CD4-positive, alpha-beta T cell treated with Interleukin-6 for 4 hours (primary cell): ENCODE measurements around the gene KIF17.
"Not testable (repeated sequence)": the region's sequence is repeated elsewhere in the genome, so short reads cannot be mapped to it uniquely, and the experiment has no call there.

Source experiments
- DNase-seq: peaks from one replicate; pipeline ENCODE4 v3.0.0-alpha.2; 2020; ENCODE audit warnings: mixed read lengths

Gene KIF17

DNA sequence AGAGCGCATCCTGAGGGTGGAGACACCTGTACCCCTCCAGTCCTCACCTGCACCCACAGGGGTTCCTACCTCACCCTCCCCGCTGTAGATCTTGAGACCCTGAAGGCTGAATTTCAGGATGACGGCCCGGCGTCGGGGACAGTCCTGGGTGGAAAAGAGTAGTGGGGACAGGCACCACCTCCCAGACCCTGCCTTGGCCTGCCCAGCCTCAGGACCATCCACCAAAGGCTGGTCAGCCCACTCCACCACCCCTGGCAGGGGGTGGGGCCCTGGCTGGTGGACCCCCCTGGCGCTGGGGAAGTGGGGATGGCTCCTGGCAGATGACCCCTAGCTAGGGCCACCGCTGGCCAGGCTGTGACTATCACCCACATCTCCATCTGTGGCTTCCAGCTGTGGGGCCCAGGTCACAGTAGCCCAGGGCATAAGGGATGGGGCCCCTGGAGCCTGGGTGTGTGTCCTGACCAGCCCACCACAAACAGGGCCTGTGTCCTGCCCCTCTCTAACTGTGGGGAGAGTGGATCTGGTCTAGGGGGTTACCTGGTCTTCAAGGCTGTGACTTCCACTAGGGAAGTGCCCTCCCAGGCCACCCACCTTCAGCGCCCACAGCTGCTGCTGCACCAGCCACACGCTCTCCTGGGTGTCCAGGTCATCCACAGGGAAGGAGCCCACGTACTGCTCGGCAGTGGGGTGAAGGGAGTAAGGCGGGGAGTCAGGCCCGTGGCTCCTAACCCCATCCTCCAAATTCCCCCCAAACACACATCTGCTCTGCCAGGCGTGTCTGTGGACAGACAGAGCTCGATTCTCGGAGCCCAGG lies 9.3 kb upstream of the KIF17 start:
- no peak for DNase-seq

DNA sequence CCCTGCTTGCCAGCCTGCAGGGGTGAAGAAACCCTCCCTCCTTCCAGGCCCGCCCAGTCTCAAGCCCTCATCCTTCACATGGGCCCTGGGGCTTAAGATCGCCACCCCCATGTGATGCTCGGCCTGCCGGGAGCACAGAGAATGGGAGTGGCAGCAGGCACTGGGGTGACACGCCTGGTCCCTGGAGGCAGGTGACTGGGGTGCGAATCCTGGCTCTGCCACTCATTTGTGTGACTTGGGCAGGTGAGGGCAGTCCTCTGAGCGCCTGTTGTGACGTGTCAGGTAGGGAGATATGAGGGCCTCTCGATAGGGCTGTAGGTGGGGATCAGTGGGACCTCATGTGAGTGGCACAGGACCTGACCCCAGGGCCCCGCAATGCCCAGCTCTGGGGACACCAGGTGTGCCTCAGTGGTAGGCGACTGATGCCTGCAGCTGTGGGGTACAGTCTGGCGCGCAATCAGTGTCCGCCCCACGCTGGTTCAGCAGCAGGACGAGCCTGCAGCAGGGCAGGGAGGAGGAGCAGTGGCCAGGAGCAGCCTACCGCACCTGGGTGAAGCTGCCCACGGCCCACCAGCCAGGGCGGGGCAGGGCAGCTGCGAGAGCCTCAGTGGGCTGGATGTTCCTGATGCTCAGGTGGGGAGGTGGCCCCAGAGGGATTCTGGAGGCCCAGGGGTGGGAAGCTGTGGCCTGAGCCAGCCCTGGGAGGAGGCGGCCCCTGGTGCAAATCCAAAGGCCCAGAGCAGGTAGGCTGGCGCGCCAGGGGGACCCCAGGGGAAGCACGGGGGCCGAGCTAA lies 8.5 kb upstream of the KIF17 start:
- DNase-seq, result no peak

DNA sequence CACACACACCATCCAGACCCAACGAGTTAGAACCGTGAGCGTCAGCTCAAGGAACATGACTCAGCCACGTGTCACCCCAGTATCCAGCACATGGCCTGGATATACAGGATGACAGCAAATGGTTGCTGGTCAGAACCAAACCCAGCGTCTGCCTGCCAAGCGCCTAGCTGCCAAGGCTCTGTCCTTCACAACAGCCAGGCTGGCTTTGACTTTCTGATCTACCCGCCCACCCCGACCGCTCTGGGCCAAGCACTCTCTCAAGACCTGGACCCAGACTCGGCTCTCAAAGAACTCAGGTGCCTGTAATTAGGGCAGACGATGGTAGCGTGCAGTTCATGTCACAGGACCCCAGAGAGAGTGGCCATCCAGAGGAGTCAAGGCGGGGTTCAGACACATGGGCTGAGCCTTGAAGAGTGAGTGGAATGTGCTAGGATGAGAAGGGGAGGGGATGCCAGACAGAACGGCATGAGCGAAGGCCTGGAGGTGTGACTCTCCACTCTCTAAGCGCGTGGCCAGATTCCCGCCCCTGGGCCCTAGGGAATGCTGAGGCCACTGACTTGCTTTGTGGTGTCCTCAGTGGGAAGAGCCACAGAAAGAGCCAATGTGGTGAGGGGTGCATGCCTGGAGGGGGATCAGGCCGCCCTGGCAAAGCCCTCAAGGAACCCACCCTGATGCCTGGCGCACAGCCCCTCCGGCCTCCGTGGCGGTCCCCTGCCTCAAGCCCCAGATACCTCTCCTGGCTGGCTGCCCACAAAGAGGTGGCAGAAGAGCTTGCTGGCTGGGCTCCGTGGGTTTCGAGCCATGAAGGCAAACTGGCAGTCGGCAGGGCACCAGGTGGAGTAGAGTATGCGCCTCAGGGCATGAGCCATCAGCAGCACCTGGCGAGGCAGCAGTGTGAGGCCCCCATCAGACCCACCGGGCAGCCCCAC lies 7.6 kb upstream of the KIF17 start:
- DNase-seq, result no peak

DNA sequence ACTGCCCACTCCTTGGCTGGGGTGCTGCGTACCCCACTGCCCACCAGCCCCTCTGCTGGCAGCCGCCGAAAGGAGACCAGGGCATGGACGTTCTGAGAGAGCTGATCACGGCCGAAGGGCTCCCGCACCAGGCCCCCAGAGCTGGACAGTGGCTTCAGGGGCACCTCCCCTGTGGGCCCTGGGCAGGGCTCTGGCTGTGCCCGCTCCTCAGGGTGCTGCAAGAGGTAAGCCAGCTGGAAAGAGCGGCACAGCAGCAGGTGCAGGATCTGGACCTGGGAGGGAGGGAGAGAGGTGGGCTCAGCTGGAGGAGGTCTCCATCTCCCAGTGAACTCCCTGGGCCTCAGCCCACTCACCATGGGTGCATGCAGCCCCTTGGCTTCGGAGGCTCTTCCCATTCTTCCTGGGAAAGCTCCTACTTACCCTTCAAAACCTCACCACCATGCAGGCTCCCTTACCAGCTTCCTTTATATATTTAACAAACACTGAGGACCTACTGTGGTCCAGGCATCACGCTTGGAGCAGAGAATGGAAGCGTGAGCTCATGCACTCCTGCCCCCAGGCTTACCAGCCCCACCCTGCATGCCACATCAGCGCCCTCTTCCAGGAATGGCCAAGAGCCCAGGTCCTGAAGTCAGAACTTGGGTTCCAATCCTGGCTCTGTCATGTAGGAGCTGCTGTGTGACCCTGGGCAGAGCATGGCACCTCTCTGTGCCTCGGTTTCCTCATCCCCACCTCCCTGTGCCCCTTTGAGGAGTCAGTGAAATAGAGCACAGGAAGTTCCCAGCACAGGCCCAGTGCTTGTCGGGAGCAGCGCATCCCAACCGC lies 6.8 kb upstream of the KIF17 start:
- DNase-seq, result no peak

DNA sequence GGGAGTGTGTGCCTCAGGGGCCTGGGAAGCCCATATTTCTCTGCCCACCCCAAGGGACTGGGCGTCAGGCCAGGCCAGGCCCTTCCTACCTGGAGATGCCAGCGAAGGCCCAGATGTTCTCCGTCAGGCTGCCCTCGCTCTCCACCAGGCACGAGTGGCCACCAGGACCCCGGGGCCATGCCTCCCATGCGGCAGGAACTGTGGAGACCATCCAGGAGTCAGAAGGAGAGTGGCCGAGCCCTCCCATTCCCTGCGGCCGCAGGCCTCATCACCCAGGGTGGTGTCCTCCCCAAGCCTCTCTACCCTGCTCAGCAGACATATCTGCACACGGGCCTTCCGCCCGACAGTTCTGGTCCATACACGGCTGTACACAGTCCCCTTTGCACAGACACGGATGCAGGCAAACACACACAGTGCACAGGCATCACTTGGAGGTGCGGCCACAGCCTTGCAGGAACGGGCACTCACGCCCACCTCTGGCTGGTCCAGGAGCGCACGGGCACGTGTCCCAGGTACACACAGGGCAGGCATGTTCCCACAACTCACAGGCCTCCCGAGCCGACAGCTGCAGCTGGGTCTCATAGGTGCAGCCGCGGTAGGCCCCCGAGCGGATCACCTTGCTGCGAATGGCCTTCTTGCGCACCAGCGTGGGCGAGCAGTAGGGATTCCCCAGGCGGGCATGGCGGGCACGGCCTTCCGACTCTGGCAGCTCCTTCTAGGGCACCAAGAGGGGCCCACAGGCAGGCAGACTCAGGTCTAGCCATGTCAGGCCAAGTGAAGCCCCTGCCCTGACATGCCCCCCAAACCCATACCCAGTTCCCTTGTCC lies 5.9 kb upstream of the KIF17 start:
- no peak for DNase-seq

DNA sequence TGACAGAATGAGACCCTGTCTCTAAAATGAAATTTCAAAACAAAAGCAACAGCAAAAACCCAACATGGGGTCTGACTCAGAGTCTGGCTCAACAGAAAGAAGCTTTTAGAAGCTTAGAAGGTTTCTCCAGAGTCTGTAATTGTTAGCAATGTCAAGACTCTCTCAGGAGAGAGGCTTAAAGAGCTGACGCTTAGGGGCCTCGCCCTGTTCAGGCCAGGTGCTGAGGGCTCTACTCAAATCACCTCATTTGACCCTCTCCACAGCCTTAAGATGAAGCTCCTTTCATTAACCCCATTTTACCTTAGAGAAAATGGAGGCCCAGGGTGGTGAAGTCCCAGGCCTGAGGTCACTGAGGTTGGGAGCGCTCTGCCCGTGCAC lies 5.3 kb upstream of the KIF17 start:
- no peak for DNase-seq

DNA sequence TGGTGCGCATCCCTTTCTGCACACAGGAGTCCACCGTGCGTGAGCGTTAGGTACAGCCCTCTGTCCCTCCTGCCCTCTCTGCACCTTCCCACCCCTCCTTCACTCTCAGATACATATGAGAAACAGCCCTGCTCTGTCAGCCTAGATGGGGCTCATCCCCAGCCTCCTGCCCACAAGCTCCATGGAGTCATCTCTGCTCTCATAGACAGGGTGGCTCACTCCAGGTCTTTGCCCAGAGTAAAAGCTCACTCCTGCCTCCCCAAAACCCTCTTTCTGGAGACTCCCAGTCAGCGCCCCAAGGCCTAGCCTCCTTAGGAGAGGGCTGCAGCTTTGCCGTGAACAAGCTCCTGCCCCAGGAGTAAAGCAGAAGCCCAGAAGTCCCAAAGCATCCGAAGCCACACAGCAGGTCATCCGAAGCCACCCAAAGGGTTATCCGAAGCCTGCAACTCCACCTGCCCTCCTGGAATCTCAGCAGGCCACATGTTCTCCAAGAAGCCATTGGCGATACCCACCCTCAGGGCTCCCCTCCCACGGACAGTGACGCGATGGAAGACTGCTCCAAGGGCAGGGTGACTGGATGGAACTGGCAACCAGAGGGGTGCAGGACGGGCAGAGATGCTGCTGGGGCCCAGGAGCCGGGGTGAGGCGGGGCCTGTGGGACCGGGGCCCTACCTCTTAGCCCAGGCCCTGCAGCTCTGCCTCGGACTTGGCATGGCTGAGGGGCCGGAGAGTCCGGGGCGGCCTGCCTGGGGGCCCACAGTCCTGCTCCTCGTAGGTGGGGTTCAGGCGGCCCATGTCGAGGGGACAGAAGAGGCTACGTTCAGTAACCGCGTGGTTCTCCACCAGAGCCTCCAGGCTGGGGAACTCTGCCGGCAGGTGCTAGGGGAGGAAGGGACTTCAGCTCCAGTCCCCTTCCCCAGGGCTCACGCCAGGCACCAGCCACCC lies 3.6 kb upstream of the KIF17 start:
- no peak for DNase-seq

DNA sequence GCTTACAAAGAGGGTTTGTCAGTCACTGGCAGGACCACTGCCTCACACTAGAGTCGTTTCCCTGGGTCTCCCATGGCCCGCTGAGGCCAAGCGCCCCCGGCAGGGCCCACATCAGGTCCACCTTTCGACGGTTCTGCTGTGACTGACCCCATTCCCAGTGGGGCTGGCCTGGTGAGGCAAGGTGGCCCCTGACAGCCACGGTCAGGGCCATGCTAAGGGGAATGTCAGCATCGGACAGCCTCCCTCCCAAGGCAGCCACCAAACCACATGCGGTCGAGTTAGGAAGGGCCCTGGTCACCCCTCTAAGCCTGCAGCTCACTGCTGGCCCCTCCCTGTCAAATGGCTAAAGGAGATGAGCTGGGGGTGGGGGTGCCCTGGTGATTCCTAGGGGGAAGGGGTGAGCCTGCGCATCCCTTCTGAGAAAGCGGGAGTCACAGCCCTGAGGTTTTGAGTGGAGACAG lies 2.9 kb upstream of the KIF17 start:
- no peak for DNase-seq

DNA sequence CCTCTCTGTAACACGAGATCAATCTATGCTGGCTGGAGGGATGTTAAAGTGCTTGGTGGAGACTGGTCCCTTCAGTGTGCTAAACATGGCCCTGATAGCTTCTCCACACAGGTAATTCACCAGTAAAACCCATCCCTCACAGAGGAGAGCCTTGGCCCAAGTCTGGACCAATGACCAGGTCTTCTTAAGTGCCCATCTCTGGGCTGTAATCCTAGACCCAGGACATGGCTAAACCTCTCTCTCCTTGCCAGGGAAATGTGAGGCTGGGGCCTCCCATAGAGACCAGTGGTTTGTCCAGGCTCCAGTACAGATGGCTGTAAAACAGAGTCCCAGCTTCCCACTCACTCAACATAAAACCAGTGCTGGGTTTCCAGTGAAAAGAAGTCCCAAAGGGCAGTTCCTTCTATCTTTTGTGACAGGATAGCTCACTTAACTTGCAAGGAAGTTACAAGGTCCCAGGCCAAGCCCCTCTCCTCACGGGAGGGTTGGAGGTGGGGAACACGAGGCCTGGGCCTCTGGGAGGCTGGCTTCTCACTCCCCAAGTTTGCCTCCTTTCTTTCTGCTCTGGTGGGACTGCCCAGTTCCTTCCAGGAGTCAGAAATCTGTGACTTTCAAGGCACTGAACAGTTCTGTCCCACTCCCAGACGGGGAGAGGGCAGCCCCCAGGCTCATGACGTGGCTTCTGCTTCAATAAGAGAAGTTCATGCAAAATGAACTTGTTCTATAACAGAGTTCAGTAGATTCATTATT lies 2.2 kb upstream of the KIF17 start:
- no peak for DNase-seq

DNA sequence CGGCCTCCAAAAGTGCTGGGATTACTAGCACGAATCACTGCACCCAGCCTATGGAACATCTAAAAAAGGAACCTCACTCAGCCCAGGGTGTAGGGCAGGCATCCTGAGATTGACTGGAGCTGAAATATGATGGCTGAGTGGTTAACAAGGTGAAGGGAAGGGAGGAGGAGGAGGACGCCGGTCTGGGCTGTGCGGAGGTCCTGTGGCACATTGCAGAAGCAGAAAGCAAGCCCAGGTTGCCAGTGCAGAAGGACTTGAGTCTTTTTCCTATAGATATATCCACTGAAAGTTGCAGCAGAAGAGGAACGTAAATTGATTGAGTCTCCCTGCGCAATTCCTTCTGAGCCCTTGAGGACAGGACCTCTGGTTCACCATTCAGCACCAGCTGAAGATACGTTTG lies 1.5 kb upstream of the KIF17 start:
- no peak for DNase-seq

DNA sequence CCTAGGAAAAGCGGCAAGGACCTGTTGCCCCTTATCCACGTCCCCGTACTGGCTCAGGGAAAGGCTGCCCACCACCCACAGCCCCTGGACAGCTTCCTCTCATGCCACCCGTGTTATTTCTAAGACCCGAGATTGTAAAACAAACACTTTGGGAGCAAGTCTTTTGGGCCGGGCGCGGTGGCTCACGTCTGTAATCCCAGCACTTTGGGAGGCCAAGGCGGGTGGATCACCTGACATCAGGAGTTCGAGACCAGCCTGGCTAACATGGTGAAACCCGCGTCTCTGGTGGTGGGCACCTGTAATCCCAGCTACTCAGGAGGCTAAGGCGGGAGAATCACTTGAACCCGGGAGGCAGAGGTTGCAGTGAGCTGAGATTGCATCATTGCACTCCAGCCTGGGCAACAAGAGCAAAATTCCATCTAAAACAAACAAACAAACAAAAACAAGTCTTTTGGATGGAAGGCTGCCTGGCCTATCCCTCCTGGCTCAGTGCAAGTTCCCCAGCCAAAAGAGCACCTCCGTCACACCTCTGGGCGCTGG lies 606 bp upstream of the KIF17 start:
- not testable (repeated sequence) for DNase-seq

DNA sequence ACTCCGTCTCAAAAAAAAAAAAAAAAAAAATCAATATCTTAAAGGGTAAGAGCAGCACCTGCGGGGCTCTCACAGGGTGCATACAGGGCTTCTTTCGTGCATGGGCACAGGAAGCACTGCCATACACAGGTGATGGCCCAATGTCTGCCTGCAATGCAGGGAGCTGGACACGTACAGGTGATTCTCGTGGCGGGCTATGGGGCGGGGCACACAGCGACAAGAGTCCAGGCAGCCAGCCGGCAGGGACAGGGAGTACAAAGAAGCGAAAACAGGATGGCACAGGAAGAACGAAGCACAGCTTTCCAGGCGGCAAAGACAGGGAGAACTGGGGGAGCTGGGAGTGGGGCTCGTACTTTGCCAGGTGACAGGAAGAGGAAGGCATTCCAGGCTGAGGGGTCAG lies 1.6 kb downstream of the KIF17 start:
- DNase-seq, result no peak

DNA sequence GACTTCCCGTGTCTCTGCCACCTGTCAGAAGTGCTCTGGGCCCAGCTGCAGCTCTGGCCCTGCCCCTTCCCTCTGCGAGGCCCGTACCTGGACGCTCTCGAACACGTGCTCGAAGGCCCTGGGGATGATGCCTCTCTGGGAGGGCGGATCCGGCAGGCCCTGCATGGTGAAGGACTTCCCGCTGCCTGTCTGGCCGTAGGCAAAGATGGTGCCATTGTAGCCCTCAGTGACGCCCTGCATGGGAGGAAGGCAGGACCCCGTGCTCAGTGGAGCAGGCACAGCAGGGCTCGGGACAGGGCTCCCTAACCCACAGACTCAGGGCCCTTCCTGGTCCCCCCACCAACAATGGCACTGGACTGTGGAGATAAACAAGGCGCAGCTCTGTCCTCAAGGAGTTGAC lies 2.4 kb downstream of the KIF17 start:
- DNase-seq, result no peak

DNA sequence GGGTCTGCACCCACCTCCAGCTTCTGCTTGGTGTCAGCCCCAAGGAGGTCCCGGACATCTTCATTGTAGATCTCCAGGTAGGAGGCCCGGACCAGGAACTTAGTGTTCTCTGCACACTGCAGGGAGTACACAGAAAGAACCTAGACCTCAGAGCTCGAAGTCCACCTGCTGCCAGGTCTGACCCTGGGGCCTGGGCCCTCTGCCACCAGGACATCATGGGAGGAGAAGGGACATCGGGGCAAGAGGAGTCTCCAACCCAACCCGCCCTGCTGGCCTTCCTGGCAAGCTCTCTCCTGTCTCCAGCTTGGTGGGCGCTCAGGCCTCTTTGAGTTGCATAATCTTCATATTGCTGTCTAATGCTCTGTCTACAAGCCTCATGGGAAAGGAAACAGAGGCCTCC lies 4.4 kb downstream of the KIF17 start:
- DNase-seq, result no peak

DNA sequence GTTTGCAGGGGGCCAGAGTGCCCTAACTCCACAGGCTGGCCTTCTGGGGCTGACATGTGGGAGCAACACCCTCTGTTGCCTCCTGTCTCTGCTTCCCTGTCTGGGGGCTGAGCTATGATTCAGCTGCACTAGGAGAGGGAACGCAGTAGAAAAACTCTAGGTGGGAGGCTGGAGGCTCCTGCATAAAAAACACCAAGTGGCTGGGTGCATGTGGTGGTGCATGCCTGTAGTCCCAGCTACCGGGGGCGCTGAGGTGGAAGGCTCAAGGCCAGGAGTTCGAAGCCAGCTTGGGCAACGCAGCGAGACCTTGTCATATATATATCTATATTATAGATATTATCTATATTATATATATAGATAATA lies 5.6 kb downstream of the KIF17 start:
- no peak for DNase-seq

DNA sequence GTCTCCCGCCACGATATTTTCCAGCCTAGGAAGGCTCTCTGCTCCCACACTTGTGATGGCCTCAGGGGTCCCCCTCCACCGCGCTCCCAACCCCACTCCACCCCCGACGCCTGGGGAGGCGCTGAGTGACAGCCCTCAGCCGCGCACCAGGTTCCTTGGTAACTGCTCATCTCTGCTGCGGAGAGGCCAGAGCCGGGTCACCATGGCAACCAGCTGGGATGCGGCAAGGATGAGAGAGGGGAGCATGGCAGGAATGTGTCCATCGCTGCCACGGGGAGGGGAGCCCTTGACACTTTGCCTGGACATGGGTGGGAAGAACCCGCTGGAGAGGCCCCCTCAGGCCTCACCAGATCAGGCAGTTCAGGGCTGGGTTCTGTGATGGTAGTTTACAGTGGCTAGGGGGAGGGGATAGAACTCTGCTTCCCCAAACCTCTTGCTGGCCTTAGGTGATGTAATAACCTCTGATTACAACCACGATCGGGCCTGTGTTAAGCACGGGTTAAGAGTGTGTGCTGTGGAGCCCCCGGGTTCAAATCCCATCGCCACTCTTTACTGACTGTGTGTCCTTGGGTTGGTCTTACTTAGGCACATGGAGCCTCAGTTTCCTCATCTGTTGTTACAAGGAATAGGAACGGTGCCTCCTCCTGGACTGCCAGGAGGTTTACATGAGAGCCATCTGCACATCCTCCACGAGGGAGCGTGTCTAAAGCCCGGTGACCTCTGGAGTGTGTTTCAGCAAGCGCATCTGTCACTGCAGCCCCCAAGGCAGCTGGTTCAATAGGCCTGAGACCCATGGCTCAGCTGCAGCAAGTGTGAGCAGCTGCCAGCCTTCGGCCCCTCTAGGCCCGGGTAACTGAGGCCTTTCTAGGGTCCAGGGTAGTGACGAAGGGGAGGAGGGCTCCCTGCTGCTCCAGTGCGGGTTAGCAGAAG lies 6.3 kb downstream of the KIF17 start:
- no peak for DNase-seq

DNA sequence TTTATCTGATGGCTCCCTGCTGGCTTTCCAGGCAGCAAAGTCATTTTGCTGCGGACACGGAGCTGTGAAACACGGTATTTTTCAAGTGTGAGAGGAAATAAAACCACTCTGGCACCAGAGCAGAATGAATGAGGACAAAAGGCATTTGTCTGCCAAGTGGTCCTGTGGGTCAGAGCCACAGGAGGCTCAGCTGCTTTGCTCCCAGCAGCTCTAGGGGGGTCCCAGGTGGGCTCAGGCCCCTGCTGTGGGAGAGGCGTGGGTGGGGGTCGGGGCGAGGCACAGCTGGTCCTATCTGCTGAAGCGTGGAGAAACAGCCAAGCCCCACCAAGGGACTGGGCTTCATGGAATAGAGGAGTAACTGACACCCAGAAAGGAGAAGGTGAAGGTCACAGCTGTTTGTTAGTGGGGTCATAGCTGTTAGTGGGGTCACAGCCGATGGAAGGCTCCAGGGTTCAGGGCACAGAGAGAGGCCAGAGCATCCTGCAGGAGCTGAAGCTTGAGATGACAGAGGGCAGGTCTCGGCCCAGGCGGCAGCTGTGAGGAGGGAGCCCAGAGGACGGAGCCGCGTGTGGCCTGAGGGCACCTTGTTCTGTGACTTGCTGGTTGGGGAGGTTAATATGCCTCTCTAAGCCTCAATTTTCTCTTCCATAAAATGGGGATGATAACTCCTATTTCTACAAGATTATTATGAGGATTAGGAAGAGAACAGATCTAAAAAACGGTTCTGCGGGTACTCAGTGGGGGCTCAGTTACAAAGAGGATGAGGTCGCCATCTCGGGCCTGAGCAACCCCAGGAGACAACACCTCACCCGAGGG lies 7.1 kb downstream of the KIF17 start:
- DNase-seq, result no peak
